GM23338 (cell line): ENCODE data around the gene IMP3. TPM values are rescaled to one million over a fixed set of nuclear protein-coding genes. Genes with fewer than 3 reads are reported as not detected.

Experiments used
- ATAC-seq: fragments of 200-7000 bp; cut with Tn5 transposase; 3 replicates; pipeline ENCODE4 v1.9.1; 2020
- DNase-seq: peaks from one replicate; pipeline ENCODE4 v3.0.0-alpha.2; 2015; ENCODE audit warnings: low spot score
- H2AFZ ChIP-seq: fragments of 200-600 bp; sonication (generic); 2 replicates; pipeline ENCODE4 v1.8.0; 2016; ENCODE audit warnings: antibody characterized with exemption, mild to moderate bottlenecking, moderate library complexity
- H3F3A ChIP-seq: fragments of 200-600 bp; sonication (generic); replicated peaks from 2 replicates; pipeline ENCODE4 v1.8.0; 2017; ENCODE audit warnings: antibody characterized with exemption, mixed run types, low read depth
- H3K27ac ChIP-seq: fragments of 200-600 bp; sonication (generic); 2 replicates; pipeline ENCODE4 v1.6.1; 2016; ENCODE audit warnings: low read depth
- H3K27me3 ChIP-seq: fragments of 200-600 bp; sonication (generic); 2 replicates; pipeline ENCODE4 v1.8.0; 2016; ENCODE audit warnings: mild to moderate bottlenecking, mixed run types, moderate library complexity; ENCODE audit not compliant: insufficient read depth
- H3K36me3 ChIP-seq: fragments of 200-600 bp; sonication (generic); 2 replicates; pipeline ENCODE4 v1.8.0; 2016; ENCODE audit warnings: mild to moderate bottlenecking; ENCODE audit not compliant: insufficient read depth
- H3K4me1 ChIP-seq: fragments of 200-600 bp; sonication (generic); 2 replicates; pipeline ENCODE4 v1.8.0; 2016; ENCODE audit warnings: mild to moderate bottlenecking, moderate library complexity; ENCODE audit not compliant: insufficient read depth
- H3K4me2 ChIP-seq: fragments of 200-600 bp; sonication (generic); 2 replicates; pipeline ENCODE4 v1.7.1; 2017; ENCODE audit warnings: mixed run types
- H3K4me3 ChIP-seq: fragments of 200-600 bp; sonication (generic); 2 replicates; pipeline ENCODE4 v1.6.1; 2016; ENCODE audit warnings: mixed run types
- H3K79me2 ChIP-seq: fragments of 200-600 bp; sonication (generic); replicated peaks from 2 replicates; pipeline ENCODE4 v1.8.0; 2017; ENCODE audit warnings: mild to moderate bottlenecking; ENCODE audit not compliant: insufficient read depth
- H3K9me2 ChIP-seq: fragments of 200-600 bp; sonication (generic); 2 replicates; pipeline ENCODE4 v1.8.0; 2017; ENCODE audit not compliant: insufficient read depth
- H4K20me1 ChIP-seq: fragments of 200-600 bp; sonication (generic); replicated peaks from 2 replicates; pipeline ENCODE4 v1.8.0; 2017; ENCODE audit warnings: mild to moderate bottlenecking; ENCODE audit not compliant: insufficient read depth
- H3K27ac Mint-ChIP-seq: 2 replicates; pipeline ENCODE4 v1.8.0; 2020; ENCODE audit warnings: inconsistent platforms, mild to moderate bottlenecking, moderate library complexity, mixed read lengths
- H3K27me3 Mint-ChIP-seq: 3 replicates; pipeline ENCODE4 v1.8.0; 2022; ENCODE audit warnings: low read depth, mild to moderate bottlenecking, moderate library complexity, mixed read lengths, inconsistent platforms; ENCODE audit not compliant: insufficient read depth, poor library complexity
- H3K36me3 Mint-ChIP-seq: 3 replicates; pipeline ENCODE4 v1.8.0; 2021; ENCODE audit warnings: low read depth, mild to moderate bottlenecking, inconsistent platforms, moderate library complexity, mixed read lengths
- H3K4me1 Mint-ChIP-seq: 3 replicates; pipeline ENCODE4 v1.8.0; 2020; ENCODE audit warnings: mild to moderate bottlenecking, inconsistent platforms, mixed read lengths
- H3K4me3 Mint-ChIP-seq: 3 replicates; pipeline ENCODE4 v1.8.0; 2021; ENCODE audit warnings: moderate library complexity, mild to moderate bottlenecking, inconsistent platforms, mixed read lengths
- H3K9me3 Mint-ChIP-seq: 3 replicates; pipeline ENCODE4 v1.8.0; 2020; ENCODE audit warnings: moderate library complexity, mild to moderate bottlenecking, inconsistent platforms, mixed read lengths
- CREB1 ChIP-seq: fragments of 250-450 bp; sonication (Bioruptor Pico); IDR thresholded peaks from 2 replicates; pipeline ENCODE4 v1.5.0; 2020; ENCODE audit warnings: low read depth, mild to moderate bottlenecking, moderate library complexity
- CTCF ChIP-seq, 2 experiments: fragments of 200-600 bp in 1 of 2; sonication (generic) in 1 of 2; conservative IDR thresholded peaks; 2 replicates each; pipeline versions ENCODE4 v1.5.1 to v1.6.1; 2016 to 2017; ENCODE audit warnings: antibody characterized with exemption in 2 of 2, low read depth in 2 of 2, mild to moderate bottlenecking in 2 of 2, moderate library complexity in 1 of 2
- ETS1 ChIP-seq: IDR thresholded peaks from 2 replicates; pipeline ENCODE4 v1.6.1; 2016; ENCODE audit warnings: antibody characterized with exemption
- EZH2 ChIP-seq: fragments of 200-600 bp; sonication (generic); IDR thresholded peaks from one replicate; pipeline ENCODE4 v1.8.0; 2017; ENCODE audit warnings: antibody characterized with exemption, mild to moderate bottlenecking, low read depth; ENCODE audit not compliant: unreplicated experiment
- EZH2phosphoT487 ChIP-seq: fragments of 200-600 bp; sonication (generic); IDR thresholded peaks from one replicate; pipeline ENCODE4 v1.8.1; 2018; ENCODE audit warnings: antibody characterized with exemption; ENCODE audit not compliant: unreplicated experiment
- JUNB ChIP-seq: IDR thresholded peaks from one replicate; pipeline ENCODE4 v1.6.1; 2016; ENCODE audit warnings: antibody characterized with exemption; ENCODE audit not compliant: unreplicated experiment
- NANOG ChIP-seq: IDR thresholded peaks from 2 replicates; pipeline ENCODE4 v1.6.1; 2016; ENCODE audit warnings: antibody characterized with exemption, borderline replicate concordance
- POLR2AphosphoS5 ChIP-seq: IDR thresholded peaks from 2 replicates; pipeline ENCODE4 v1.6.1; 2016; ENCODE audit warnings: antibody characterized with exemption, low read depth
- REST ChIP-seq: IDR thresholded peaks from one replicate; pipeline ENCODE4 v1.6.1; 2018; ENCODE audit warnings: antibody characterized with exemption; ENCODE audit not compliant: unreplicated experiment
- STAT1 ChIP-seq: IDR thresholded peaks from one replicate; pipeline ENCODE4 v1.6.1; 2016; ENCODE audit warnings: antibody characterized with exemption; ENCODE audit not compliant: unreplicated experiment
- ZNF114 ChIP-seq: fragments of 250-450 bp; sonication (Bioruptor Pico); IDR thresholded peaks from 2 replicates; pipeline ENCODE4 v1.5.0; 2020; ENCODE audit warnings: mild to moderate bottlenecking, moderate library complexity
- ZNF331 ChIP-seq: fragments of 250-450 bp; sonication (Bioruptor Pico); IDR thresholded peaks from 2 replicates; pipeline ENCODE4 v1.5.0; 2020; ENCODE audit warnings: low read depth, mild to moderate bottlenecking, moderate library complexity
- ZNF462 ChIP-seq: fragments of 250-450 bp; sonication (Bioruptor Pico); IDR thresholded peaks from 2 replicates; pipeline ENCODE4 v1.5.0; 2020; ENCODE audit warnings: mild to moderate bottlenecking, moderate library complexity
- polyA plus RNA-seq: library from polyadenylated mRNA; unstranded; fragments of >200 nt; fragmentation: Nextera tagmentation; extraction: Ambion mirVana; gene quantifications from 2 replicates; pipeline ENCODE4 v1.2.1, GENCODE V29; 2016
- total RNA-seq: library from RNA; depleted of rRNA; stranded (reverse); fragments of >200 nt; shearing (Covaris generic); gene quantifications from 2 replicates; pipeline ENCODE4 v1.2.3, GENCODE V29; 2014

Gene IMP3
- total and polyA plus RNA-seq, 2 experiments from 2014 or later = 210 to 319 TPM

GRCh38 chr15:75625542-75626347 lies 14.3 kb downstream of the IMP3 start, which contains the start of gene SNUPN:
Gene SNUPN (minus strand): TSS chr15:75625725. CDS start chr15:75621051, 4,674 bp downstream.
- H3K36me3 Mint-ChIP-seq = no peaks in the 10 kb centered on the region
- H2AFZ ChIP-seq = peak within 1 kb of the TSS; percentile 95
- H3K27ac ChIP-seq = peak within 1 kb of the TSS; percentile 100
- peak; percentile 98 for DNase-seq
- no peaks in the 10 kb centered on the region for H3K9me3 Mint-ChIP-seq
- H3K4me3 ChIP-seq = peak within 1 kb of the TSS; percentile 100
- peaks cover 3% of the 10 kb centered on the region; the same call in 1 of the 2 replicates for H3K4me1 ChIP-seq
- peaks cover 8% of the 10 kb centered on the region; the same call in 1 of the 2 replicates for H3F3A ChIP-seq
- no peaks in the 10 kb centered on the region for H4K20me1 ChIP-seq
- no peaks in the 10 kb centered on the region for H3K9me2 ChIP-seq
- H3K27ac Mint-ChIP-seq = peak within 1 kb of the TSS; percentile 98
- peak; percentile 88 for ATAC-seq
- H3K79me2 ChIP-seq = peaks cover 3% of the 10 kb centered on the region; the same call in 1 of the 2 replicates
- peak within 1 kb of the TSS; percentile 94 for H3K4me3 Mint-ChIP-seq
- no peaks in the 10 kb centered on the region for H3K27me3 ChIP-seq
- peak within 1 kb of the TSS; percentile 82 for H3K4me2 ChIP-seq
- no peaks in the 10 kb centered on the region for H3K36me3 ChIP-seq
- peaks cover 10% of the 10 kb centered on the region for H3K27me3 Mint-ChIP-seq
- peaks cover 13% of the 10 kb centered on the region for H3K4me1 Mint-ChIP-seq
- no peak for TF ChIP-seq STAT1
- no peak for TF ChIP-seq EZH2phosphoT487
- peak; percentile 68 for TF ChIP-seq ETS1
- no peak for TF ChIP-seq ZNF114
- no peak for TF ChIP-seq NANOG
- TF ChIP-seq EZH2 = no peak
- no peak for TF ChIP-seq CREB1 (CRISPR knock-in tag)
- no peak for TF ChIP-seq ZNF331 (CRISPR knock-in tag)
- TF ChIP-seq CTCF (conservative IDR thresholded peaks at IDR 0.05; ENCODE audit: low read depth in 2 of 2) = no peak
- TF ChIP-seq POLR2AphosphoS5 = peak; percentile 80
- TF ChIP-seq ZNF462 (CRISPR knock-in tag) = no peak
- no peak for TF ChIP-seq REST
- TF ChIP-seq JUNB = no peak
